ENCODE results near the gene STX18. TPM values are rescaled to one million over a fixed set of nuclear protein-coding genes. Genes with fewer than 3 reads are reported as not detected.
A peak's percentile ranks its signal among the peaks of the same experiment; 100 is the strongest.

The STX18 gene
- total and polyA plus RNA-seq, 2 donors from 2014 or later: 37.2 to 66.8 TPM

- FAIRE-seq (no peak), DNase-seq (no peak)
Measured at GRCh38 chr4:4490041-4490440, 51.8 kb downstream of the STX18 start.

GRCh38 chr4:4488405-4489404 is 53.1 kb downstream of the STX18 start:
- no peaks in the 10 kb centered on the region for H3K27me3 ChIP-seq (ENCODE audit: control insufficient read depth, insufficient read depth, low read length)
- TF ChIP-seq CTCF (IDR thresholded peaks at IDR 0.05; ENCODE audit: borderline replicate concordance, extremely low read depth, insufficient read depth): peak; percentile 85
- H3K27ac ChIP-seq (ENCODE audit: low read depth in 2 of 2, low read length in 2 of 2): no peak overlapping the region
- no peak overlapping the region for H3K9ac ChIP-seq (ENCODE audit: low read length in 3 of 3)
- peak; percentile 68 for FAIRE-seq
- intact Hi-C loops (cut with DNase I): no loop called here
- peaks cover 0 to 17% (median 0%) of the 10 kb centered on the region in 3 donors for H3K4me1 ChIP-seq (ENCODE audit: control insufficient read depth in 2 of 3, insufficient read depth in 2 of 3, low read depth in 1 of 3, low read length in 3 of 3)
- no peaks in the 10 kb centered on the region for H3K9me3 ChIP-seq (ENCODE audit: control insufficient read depth in 2 of 3, insufficient read depth in 1 of 3, low read length in 3 of 3)
- no peaks in the 10 kb centered on the region for H3K36me3 ChIP-seq (ENCODE audit: control insufficient read depth in 2 of 3, insufficient read depth in 3 of 3, low read length in 3 of 3)
- DNase-seq: peak in 4 of 5 donors; percentile 72 to 88 (median 78)
- H3K4me3 ChIP-seq (ENCODE audit: low read length in 3 of 3): no peak overlapping the region

More at GRCh38 chr4:4490041-4490440, 51.8 kb downstream of the STX18 start:
- intact Hi-C loops (cut with DNase I): no loop called here
- H3K27me3 ChIP-seq (ENCODE audit: control insufficient read depth, insufficient read depth, low read length): no peaks in the 10 kb centered on the region
- H3K9me3 ChIP-seq (ENCODE audit: control insufficient read depth in 2 of 3, insufficient read depth in 1 of 3, low read length in 3 of 3): no peaks in the 10 kb centered on the region
- no peak for TF ChIP-seq CTCF (IDR thresholded peaks at IDR 0.05; ENCODE audit: borderline replicate concordance, extremely low read depth, insufficient read depth)
- no peak overlapping the region for H3K4me3 ChIP-seq (ENCODE audit: low read length in 3 of 3)
- peaks cover 0 to 24% (median 0%) of the 10 kb centered on the region in 3 donors for H3K4me1 ChIP-seq (ENCODE audit: control insufficient read depth in 2 of 3, insufficient read depth in 2 of 3, low read depth in 1 of 3, low read length in 3 of 3)
- no peak overlapping the region for H3K27ac ChIP-seq (ENCODE audit: low read depth in 2 of 2, low read length in 2 of 2)
- no peak overlapping the region for H3K9ac ChIP-seq (ENCODE audit: low read length in 3 of 3)
- no peaks in the 10 kb centered on the region for H3K36me3 ChIP-seq (ENCODE audit: control insufficient read depth in 2 of 3, insufficient read depth in 3 of 3, low read length in 3 of 3)

- no peaks in the 10 kb centered on the region for H3K9me3 ChIP-seq (ENCODE audit: control insufficient read depth in 2 of 3, insufficient read depth in 1 of 3, low read length in 3 of 3)
- no peak for FAIRE-seq
- intact Hi-C loops (cut with DNase I): no loop called here
Measured at GRCh38 chr4:4486969-4487368, 54.9 kb downstream of the STX18 start.

More at GRCh38 chr4:4486969-4487368, 54.9 kb downstream of the STX18 start:
- TF ChIP-seq CTCF (IDR thresholded peaks at IDR 0.05; ENCODE audit: borderline replicate concordance, extremely low read depth, insufficient read depth): no peak
- Histone ChIP-seq H3K4me3 (ENCODE audit: low read length in 3 of 3) (no peak overlapping the region), H3K4me1 (ENCODE audit: control insufficient read depth in 2 of 3, insufficient read depth in 2 of 3, low read depth in 1 of 3, low read length in 3 of 3) (peaks cover 0 to 12% (median 4%) of the 10 kb centered on the region in 3 donors), H3K27ac (ENCODE audit: low read depth in 2 of 2, low read length in 2 of 2) (no peak overlapping the region), H3K27me3 (ENCODE audit: control insufficient read depth, insufficient read depth, low read length) (no peaks in the 10 kb centered on the region), H3K9ac (ENCODE audit: low read length in 3 of 3) (no peak overlapping the region), H3K36me3 (ENCODE audit: control insufficient read depth in 2 of 3, insufficient read depth in 3 of 3, low read length in 3 of 3) (no peaks in the 10 kb centered on the region)
- DNase-seq: no peak
